D721Med (cell line): Measurements from ENCODE around the gene C17orf113.
"Not testable (repeated sequence)": the region's sequence is repeated elsewhere in the genome, so short reads cannot be mapped to it uniquely, and the experiment has no call there.

Experiments used
- DNase-seq: peaks from one replicate; pipeline ENCODE4 v3.0.0; 2011; ENCODE audit warnings: low spot score; ENCODE audit not compliant: insufficient read length
- FAIRE-seq: peaks from 2 replicates; lab custom pipeline; 2011; peaks lifted over from hg19 to GRCh38; lab: Jason Lieb, UNC
- TF ChIP-seq, protein P1 (sequence below): IDR thresholded peaks from 2 replicates; pipeline ENCODE4 v1.5.1; 2012; ENCODE audit warnings: mild to moderate bottlenecking, control low read depth; ENCODE audit not compliant: insufficient read depth; ENCODE audit errors: missing control alignments

C17orf113 gene

DNA sequence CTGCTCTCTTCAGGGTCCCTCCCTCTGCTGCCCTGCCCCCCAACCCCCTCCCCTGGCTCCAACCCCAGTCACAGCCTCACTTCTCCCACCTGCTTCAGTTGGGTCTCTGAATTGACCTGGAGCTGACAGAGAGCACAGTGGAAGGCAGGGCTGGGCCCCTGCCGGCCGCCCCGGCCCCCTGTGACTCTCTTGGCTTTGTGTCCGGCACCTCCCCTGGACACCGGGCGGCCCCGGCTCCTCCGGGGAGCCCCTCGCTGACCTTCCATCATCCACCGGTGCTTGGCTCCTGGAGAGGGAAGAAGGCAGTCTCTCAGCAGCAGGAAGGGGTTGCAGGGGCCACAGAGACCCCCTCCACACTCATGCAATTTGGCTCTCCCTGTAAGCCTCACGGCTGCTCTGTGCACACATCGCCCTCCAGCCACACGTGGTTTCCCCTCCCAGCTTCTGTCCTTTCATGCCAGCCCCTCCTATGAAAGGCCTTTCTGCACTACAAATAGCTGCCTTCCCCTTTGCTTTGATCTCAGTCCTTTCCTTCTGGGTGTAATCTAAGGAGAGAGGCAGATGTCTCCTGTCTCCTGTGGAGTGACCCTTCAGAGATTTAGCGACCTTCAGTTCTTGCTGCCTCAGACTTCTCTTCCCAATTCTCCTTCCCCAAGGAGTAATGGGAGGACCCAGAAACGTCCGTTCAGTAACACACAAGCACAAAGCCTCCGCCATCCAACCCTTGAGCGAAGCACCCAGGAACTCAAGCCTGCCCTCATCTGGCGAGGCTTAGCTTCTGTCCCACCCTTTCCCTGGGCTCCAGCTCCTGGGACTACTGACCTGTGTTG is 22.2 kb downstream of the C17orf113 start:
- DNase-seq (no peak), FAIRE-seq (no peak)
- TF ChIP-seq, protein P1, sequence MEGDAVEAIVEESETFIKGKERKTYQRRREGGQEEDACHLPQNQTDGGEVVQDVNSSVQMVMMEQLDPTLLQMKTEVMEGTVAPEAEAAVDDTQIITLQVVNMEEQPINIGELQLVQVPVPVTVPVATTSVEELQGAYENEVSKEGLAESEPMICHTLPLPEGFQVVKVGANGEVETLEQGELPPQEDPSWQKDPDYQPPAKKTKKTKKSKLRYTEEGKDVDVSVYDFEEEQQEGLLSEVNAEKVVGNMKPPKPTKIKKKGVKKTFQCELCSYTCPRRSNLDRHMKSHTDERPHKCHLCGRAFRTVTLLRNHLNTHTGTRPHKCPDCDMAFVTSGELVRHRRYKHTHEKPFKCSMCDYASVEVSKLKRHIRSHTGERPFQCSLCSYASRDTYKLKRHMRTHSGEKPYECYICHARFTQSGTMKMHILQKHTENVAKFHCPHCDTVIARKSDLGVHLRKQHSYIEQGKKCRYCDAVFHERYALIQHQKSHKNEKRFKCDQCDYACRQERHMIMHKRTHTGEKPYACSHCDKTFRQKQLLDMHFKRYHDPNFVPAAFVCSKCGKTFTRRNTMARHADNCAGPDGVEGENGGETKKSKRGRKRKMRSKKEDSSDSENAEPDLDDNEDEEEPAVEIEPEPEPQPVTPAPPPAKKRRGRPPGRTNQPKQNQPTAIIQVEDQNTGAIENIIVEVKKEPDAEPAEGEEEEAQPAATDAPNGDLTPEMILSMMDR = peak; percentile 29

DNA sequence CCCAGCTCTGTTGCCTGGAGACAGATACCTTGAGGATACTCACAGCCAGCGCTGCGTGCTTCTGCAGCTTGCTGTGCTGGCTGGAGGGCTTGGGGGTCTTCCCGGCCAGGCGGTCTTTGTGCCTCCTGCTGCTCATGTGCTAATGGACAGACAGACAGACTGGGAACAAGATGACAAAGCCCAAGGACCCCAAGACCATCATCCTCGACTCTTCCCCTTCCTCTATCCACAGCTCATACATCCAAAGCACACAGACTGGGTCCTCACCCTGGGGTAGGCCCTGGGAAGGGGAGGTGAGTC is 22.9 kb downstream of the C17orf113 start:
- no peak for FAIRE-seq
- DNase-seq = no peak
- TF ChIP-seq, protein P1 = no peak

DNA sequence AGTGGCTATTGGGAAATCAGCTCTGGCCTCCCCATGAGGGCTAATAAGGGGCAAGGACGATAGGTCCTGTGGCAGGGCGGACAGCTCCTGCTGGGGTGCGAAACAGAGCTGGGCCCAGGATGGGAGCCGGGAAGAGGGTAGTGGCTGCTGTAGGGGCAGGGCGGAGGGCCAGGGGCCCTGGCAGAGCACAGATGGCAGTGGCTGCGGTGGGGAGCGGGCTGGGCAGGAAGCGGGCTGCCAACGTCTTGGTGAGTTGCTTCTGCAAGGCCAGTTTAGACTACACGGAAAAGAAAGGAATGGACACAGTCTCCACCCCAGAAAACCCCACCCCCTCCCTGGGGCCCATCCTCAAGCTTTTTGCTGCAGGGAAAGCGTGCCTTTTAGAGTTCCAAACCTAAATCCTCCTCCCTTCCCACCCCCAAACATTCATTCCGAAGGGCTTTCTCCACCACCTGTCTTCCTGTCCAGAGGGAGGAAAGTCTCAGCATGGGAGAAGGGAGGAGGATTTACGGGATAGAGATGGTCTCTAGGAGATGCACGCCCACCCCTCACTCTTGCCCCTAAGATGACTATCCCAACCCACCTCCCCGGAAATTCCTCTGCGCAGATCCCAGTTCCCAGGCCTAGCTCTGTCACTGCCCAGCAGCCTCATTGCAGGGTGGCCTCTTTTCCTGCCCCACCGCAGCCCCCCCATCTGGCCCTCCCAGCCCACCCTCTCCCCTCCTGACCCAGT is 23.4 kb downstream of the C17orf113 start:
- DNase-seq (no peak), FAIRE-seq (no peak)
- TF ChIP-seq, protein P1 = no peak

DNA sequence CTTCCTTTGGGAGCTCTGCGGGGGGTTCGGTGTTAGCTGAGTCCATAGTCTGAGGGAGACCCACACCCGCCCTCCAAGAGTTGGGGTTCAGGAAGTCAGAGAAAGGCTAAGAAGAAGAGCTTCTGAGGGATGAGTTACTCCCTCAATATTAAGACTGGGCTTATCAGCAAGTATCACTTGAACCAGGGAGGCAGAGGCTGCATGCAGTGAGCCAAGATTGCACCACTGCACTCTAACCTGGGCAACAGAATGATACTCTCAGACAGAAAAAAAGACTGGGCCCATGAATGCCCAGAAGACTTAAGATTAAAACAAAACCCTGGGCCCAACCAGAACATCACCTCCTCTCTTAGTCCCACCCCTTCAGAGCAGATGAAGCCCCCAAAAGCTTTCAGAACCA is 24.5 kb downstream of the C17orf113 start:
- FAIRE-seq = no peak
- TF ChIP-seq, protein P1 = no peak
- DNase-seq = no peak

DNA sequence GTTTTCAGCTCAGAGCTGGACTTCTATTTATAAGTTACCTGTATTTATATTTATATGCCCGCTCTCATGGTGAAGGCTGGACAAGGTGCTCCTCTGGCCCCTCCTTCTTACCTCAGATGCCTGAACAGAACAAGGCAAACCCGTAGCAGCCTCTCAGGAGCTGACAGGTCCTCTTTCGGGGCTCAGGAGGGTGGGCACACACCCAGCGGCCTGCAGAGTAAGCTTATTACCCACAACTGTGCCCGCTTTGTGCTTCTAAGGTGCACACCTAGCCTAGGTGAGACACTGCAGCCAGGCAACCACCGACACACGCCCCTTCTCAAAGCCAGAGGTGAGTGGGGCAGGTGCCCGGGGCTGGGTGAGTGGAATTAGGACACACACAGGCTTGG is 25.2 kb downstream of the C17orf113 start:
- FAIRE-seq (no peak), DNase-seq (no peak)
- TF ChIP-seq, protein P1 = no peak

DNA sequence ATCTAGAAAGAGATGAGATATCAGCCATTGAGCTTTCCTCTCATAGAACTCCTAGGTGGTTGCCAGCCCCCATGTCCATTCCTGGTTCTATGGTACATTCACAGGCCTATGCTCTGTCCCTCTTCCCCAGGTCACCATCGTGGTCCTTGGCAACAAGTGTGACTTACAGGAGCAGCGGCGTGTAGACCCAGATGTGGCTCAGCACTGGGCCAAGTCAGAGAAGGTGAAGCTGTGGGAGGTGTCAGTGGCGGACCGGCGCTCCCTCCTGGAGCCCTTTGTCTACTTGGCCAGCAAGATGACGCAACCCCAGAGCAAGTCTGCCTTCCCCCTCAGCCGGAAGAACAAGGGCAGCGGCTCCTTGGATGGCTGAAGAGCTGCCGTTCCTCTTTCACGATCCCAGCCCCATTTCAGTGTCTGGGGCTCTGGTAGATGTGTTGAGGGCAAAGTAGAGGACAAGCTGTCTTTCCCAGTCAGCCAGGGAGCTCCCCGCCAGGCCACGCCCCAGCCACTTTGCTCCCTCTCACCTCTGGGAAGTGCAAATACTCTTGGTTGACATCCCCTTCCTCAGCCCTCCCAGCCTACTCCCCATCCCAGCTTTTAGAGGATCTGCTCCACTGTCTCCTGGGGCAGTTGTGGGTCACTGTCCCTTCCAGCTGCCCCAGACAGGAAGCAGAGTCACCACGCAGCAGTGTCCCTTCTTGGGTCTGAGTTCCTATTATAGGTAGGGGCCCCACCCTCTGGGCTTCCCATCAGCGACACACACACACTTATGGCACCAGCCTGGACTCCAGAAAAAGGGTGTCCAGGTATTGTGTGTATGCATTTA is 26.7 kb downstream of the C17orf113 start:
- TF ChIP-seq, protein P1 = no peak
- FAIRE-seq (no peak), DNase-seq (no peak)

DNA sequence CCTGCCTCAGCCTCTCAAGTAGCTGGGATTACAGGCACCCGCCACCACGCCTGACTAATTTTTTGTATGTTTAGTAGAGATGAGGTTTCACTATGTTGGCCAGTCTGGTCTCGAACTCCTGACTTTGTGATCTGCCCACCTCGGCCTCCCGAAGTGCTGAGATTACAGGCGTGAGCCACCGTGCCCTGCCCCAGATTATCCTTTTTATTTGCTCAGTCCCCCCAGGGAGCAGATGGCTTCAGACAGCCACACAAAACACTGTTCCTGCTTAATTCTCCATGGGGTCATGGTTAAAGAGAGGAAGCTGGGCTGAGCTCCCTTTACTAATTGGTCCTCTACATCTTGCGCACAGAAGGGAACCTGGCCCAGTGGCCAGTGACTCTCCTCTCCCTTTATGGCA is 29.6 kb downstream of the C17orf113 start:
- DNase-seq, FAIRE-seq: not testable (repeated sequence)
